ENCODE results near the gene PRDM8.
"Not testable (repeated sequence)": the region's sequence is repeated elsewhere in the genome, so short reads cannot be mapped to it uniquely, and the experiment has no call there.

Gene PRDM8

GRCh38 chr4:80196922-80197573, at the start of gene PRDM8:
PRDM8 (plus strand) TSS chr4:80197503; CDS start chr4:80200081, 2,578 bp downstream.
- DNase-seq (ENCODE audit: low read depth, low spot score): no peak

GRCh38 chr4:80150387-80151180, 46.7 kb upstream of the PRDM8 start:
- DNase-seq (ENCODE audit: low read depth, low spot score): no peak

- no peak for DNase-seq (ENCODE audit: low read depth, low spot score)
Observed at GRCh38 chr4:80151981-80152380, 45.3 kb upstream of the PRDM8 start.

GRCh38 chr4:80153874-80154544, 43.3 kb upstream of the PRDM8 start:
- DNase-seq (ENCODE audit: low read depth, low spot score): no peak

GRCh38 chr4:80154545-80154933, 42.8 kb upstream of the PRDM8 start:
- no peak for DNase-seq (ENCODE audit: low read depth, low spot score)

- DNase-seq (ENCODE audit: low read depth, low spot score): no peak
Observed at GRCh38 chr4:80155316-80155982, 41.9 kb upstream of the PRDM8 start.

- DNase-seq (ENCODE audit: low read depth, low spot score): no peak
Observed at GRCh38 chr4:80156410-80156809, 40.9 kb upstream of the PRDM8 start.

- no peak for DNase-seq (ENCODE audit: low read depth, low spot score)
Observed at GRCh38 chr4:80161413-80162058, 35.8 kb upstream of the PRDM8 start.

- no peak for DNase-seq (ENCODE audit: low read depth, low spot score)
Observed at GRCh38 chr4:80162418-80162817, 34.9 kb upstream of the PRDM8 start.

- no peak for DNase-seq (ENCODE audit: low read depth, low spot score)
Observed at GRCh38 chr4:80165855-80166254, 31.4 kb upstream of the PRDM8 start.

- DNase-seq (ENCODE audit: low read depth, low spot score): no peak
Observed at GRCh38 chr4:80171251-80171650, 26.1 kb upstream of the PRDM8 start.

- DNase-seq (ENCODE audit: low read depth, low spot score): no peak
Observed at GRCh38 chr4:80171656-80172055, 25.6 kb upstream of the PRDM8 start.

- DNase-seq (ENCODE audit: low read depth, low spot score): no peak
Observed at GRCh38 chr4:80172203-80172602, 25.1 kb upstream of the PRDM8 start.

GRCh38 chr4:80173401-80173800, 23.9 kb upstream of the PRDM8 start:
- DNase-seq (ENCODE audit: low read depth, low spot score): no peak

- DNase-seq (ENCODE audit: low read depth, low spot score): no peak
Observed at GRCh38 chr4:80173841-80174240, 23.5 kb upstream of the PRDM8 start.

- DNase-seq (ENCODE audit: low read depth, low spot score): not testable (repeated sequence)
Observed at GRCh38 chr4:80177793-80178192, 19.5 kb upstream of the PRDM8 start.

- DNase-seq (ENCODE audit: low read depth, low spot score): no peak
Observed at GRCh38 chr4:80178964-80179363, 18.3 kb upstream of the PRDM8 start.

GRCh38 chr4:80179637-80180161, 17.6 kb upstream of the PRDM8 start:
- no peak for DNase-seq (ENCODE audit: low read depth, low spot score)

- DNase-seq (ENCODE audit: low read depth, low spot score): no peak
Observed at GRCh38 chr4:80180743-80181142, 16.6 kb upstream of the PRDM8 start.

GRCh38 chr4:80182237-80182866, 15.0 kb upstream of the PRDM8 start:
- DNase-seq (ENCODE audit: low read depth, low spot score): no peak

All from ELF-1 (cell line).